GM21528 (cell line): ENCODE data around the gene PARD3B.

Experiments
- ATAC-seq: cut with Tn5 transposase; IDR thresholded peaks from one replicate; pipeline ENCODE4 v1.9.1; 2021; ENCODE audit warnings: mild to moderate bottlenecking, moderate library complexity; ENCODE audit not compliant: unreplicated experiment, low FRiP score

PARD3B gene

DNA sequence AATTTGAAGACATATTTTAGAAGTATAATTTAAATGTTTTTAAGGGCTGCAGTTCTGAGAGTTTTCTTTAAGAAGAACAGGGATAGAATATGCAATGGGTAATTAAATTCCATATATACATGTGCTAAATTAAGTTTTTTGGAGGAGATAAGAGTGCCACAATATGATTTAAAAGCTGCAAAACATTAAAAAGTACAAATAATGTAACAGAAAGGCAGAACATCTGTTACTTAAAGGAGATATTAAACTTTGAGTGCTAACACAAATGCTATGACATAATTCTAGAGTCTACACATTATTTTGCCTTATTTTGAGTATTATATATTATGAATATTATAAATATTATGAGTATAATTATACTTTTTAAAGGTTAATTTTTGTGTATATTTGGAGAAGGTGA lies 102.4 kb downstream of the PARD3B start:
- no peak for ATAC-seq

DNA sequence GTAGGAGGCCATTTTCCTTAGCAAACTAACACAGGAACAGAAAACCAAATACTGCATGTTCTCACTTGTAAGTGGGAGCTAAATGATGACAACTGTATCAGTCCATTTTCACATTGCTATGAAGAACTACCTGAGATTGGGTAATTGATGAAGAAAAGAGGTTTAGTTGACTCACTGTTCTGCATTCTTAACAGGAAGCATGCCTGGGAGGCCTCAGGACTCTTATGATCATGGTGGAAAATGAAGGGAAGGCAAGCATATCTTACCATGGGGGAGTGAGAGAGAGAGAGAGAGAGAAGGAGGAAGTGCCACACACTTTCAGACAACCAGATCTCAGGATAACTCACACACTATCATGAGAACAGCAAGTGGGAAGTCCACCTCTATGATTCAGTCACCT lies 105.3 kb downstream of the PARD3B start:
- no peak for ATAC-seq

DNA sequence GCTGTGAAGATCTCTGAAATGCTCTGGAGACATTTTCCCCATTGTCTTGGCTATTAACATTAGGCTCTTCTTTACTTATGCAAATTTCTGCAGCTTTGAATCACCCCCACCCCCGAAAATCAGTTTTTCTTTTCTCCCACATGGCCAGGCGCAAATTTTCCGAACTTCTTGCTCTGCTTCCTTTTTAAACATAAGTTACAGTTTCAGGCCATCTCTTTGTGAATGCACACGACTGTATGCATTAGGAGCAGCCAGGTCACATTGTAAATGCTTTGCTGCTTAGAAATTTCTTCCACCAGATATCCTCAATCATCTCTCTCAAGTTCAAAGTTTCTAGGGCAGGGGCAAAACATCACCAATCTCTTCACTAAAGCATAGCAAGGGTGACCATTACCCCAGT lies 106.8 kb downstream of the PARD3B start:
- no peak for ATAC-seq

DNA sequence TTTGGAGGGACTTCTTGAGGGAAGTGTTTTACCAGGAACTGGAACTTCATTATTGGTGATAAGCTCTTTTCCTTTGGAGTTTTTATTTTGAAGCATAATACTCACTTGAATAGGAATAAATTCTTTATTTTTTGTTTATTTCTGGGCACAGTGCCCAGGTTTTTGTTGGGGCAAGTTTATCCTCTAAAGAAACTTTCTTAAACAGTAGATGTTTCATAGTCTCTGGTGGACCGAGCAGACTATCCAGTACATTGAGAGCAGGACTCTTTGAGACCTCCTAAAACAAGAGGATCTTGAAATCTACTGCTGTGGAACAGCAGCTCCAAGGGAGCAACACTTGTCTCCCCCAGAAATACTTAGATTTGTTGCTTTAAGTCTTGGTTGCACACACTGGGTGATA lies 109.4 kb downstream of the PARD3B start:
- ATAC-seq: no peak

DNA sequence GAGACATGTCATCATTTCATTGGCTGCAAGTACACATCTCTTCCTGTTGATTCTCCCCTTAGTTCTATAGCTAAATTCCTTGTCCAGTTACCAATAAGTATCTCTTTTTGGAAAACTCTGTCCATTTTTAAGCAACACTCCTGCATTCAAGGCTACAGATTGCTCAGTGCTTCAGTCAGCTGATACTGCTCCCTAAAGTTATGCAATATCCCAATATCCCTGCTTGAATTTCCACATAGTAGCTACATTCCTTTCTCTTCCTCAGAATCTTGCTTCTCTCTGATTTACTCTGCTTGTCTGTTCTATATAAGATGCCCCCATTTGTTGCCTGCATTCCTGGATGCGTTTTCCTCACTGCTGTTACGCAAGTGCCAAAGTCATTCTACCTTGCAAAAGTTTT lies 109.8 kb downstream of the PARD3B start:
- ATAC-seq: no peak

DNA sequence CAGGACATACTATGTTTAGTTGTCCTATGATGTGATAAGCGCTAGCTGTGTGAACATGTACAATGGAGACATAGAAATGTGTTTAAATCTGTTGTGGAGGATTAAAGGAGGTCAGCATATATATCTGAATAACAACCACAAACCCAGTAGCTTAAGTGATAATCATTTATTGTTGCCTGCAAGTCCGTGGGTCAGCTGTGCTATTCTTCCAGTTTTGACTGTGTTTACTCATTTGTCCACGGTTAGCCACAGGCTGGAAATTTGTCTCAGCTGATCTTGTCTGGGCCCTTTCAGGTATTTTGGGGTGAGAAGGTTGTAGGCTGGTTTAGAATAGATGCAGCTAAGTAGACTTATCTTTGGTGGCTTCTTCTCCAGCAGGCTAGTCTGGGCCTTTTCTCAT lies 110.4 kb downstream of the PARD3B start:
- no peak for ATAC-seq

DNA sequence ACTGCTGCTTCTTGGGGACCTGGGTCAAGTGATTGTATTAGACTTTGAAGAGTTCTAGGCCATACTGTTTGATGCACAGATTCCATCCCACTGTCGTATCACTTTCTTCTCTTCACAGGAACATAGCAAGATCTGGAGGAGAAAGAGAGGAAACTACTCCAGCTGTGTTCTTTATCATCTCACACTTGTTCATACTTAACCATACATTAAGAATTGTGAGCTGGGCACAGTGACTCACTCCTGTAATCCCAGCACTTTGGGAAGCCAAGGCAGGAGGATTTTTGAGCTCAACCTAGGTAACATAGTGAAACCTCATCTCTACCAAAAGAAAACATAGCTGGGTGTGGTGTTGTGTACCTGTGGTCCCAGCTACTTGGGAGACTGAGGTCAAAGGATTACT lies 111.7 kb downstream of the PARD3B start:
- ATAC-seq: no peak

DNA sequence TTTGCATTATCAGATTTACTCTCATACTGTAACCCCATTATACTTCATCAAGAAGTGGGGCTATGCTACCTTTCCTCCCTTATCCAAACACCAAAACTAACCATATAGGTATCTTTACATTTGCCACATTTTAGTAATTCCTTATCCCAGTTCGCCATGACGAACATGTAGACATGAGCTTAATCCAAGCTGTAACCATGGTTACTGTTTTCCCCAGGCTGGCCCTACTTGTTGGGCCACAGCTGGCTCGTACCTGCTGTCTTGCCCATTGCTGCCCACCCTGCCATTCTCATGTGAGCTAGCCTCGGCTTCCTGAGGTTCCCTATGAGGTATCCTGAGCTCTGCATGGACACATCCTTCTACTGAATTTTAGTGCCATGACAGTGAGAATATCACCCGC lies 117.7 kb downstream of the PARD3B start:
- no peak for ATAC-seq

DNA sequence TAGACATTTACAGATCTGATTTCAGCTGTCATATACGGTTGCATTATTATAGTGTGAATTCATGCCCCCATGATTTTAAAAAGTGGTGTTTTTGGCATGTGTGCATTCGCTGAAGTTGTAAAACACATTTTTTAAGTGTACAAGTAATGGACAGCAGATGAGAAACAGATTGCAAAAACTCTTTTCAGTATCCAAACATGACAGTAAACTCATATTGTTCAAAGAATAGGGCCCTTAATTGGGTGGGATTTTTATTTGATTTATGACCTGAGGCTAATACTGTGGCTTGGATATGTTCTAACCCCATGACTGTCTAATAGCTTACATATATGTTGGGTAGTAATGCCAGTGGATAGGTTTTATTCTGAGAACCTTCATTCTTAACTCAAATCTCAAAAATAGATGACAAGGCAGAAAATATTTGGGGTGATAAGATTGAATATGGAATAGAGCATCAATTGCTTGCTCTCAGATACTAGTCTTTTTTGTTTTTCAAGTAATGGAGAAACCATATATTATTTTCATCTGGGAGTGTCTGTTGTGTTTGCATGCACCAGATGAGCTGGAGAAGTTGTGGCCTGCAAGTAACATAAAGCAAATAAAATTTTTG lies 118.6 kb downstream of the PARD3B start:
- no peak for ATAC-seq

DNA sequence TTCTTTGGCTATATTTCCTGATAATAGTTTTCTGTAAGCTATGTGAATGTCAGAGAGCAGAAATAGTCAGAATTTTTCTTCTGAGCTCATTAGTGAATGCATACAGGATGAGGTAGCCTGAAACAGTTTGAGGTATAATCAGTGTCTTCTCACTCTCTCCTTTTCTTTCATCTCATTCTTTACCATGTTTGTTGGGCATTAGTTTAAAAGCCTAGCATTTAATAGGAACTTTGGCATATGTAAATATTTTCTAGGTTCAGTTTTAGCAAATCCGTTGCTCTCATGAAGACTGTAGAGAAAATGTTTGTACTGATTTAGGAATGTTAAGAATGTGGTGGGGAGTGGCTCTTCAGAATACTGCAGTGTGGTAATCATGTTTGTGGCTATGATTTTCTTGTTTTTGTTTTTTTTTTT lies 119.4 kb downstream of the PARD3B start:
- no peak for ATAC-seq

DNA sequence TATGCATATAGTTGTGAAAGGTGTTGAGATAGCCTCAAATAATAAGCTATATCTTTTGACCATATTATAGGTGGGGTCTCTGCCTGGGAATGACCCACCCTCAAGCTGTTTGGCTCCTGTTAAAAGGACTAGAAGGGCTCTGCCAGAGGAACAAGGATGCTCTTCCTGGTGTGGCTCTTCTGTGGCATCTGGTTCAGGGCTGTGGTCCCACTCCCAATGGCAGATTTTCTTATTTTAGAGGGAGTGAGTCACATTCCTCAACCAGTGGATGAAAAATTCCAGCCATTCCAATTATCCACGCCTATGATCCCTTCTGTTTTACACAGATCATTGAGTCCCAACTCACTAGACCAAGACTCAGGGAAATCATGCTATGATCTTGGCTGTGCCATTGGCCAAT lies 119.9 kb downstream of the PARD3B start:
- no peak for ATAC-seq

DNA sequence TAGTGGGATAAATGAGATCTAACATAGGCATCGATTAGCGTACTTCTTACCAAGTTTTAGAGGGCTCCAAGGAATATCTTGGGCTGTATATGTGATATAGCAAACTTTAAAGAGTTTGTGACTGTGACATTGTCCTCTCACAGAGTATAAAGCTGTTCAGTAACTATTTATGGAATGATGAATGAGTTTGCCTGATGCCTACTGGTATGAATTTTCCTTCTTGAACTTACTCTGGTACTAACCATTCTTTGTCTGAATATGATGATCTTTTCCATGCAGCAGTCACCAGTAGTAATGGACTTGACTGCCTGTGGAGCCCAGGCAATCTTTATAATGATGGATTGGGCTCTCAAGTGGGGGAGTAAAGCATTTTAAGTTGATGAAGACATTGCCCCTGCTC lies 120.5 kb downstream of the PARD3B start:
- ATAC-seq: no peak

DNA sequence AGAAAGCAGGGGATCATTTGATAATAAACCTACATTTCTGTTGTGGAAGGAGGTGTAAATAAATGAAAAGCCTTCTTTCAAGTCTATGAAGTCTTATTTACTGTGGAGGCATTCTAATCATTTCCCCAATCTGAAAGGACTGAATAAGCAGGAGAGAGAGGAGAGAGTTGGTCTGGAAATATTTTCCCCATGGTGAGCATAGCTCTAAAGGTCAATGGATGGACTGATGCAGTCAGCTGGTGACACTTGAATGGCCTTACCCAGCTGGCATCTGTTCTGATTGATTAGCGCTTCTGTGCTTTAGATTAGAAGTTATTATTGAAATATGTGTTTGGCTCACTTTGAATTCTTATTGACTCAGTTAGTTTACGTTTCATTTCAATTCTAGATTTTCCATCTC lies 122.7 kb downstream of the PARD3B start:
- ATAC-seq: no peak

DNA sequence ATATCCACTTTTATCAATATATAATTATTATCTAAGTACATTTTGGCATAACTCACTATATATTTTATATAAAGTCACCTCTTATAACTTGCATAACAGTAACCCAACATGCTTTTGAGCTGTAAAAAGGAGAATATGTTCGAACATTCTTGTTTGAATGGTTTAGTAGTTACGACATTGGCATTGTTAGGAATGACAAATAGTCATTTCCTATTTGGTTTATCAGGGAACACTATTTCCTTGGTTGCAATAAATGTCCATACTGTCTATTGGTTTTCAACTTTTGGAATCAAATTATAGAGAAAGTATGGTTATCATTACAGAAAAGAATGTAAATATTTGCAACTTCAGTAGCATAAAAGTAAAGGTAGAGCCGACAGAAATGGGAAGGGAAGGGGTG lies 124.1 kb downstream of the PARD3B start:
- no peak for ATAC-seq

DNA sequence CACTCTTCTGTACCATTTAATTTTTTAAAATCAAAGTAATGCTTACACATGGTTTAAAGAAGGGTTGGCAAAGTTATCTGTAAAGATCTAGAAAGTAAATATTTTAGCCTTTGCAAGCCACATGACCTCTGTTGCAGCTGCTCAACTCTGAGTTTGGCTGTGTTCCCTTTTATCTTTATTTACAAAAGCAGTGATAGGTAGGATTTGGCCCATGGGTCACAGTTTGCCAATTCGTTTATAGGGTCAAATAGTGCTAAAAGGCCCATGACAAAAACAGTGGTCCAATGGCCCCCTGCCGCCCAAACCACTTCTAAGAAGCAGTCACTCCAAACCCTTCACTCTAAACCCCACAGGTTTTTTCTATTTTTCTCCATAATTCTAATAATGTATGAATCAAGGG lies 124.8 kb downstream of the PARD3B start:
- no peak for ATAC-seq

DNA sequence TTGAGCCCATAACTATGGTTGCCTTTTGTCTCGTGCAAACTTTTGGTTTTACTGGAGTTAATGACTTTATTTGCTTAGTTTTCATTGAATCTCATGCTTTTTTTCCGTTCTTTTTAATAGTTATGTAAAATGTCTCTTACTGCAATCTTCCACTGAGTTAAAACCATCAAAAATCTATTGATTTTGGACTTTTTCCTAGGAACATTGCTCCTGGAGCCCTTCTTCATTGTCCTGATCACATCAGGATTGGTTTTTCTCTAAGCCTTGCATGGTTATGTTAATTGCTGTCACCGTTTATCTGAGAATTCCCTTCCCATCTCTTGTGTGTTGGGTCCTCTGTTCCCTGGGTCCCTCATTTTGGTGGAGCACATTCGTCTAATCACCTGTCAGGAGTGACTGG lies 125.5 kb downstream of the PARD3B start:
- ATAC-seq: no peak

DNA sequence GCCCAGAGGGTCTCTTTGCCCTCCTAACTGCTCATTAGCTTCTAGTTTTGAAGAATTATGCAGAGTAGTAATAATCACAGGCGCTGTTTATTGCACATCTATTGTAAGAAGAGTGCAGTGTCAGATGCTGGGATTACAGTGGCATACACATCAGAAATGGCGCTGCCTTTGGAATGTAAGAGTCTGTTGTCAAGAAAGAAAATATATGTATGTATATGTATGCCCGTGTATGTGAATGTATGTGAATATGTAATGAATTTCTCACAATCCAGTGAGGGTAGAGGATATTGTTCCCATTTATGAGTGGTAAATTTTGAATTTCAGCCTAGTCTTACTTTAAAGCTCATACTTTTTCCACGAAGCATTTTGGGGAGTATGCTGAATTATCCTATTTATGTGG lies 127.5 kb downstream of the PARD3B start:
- ATAC-seq: no peak

DNA sequence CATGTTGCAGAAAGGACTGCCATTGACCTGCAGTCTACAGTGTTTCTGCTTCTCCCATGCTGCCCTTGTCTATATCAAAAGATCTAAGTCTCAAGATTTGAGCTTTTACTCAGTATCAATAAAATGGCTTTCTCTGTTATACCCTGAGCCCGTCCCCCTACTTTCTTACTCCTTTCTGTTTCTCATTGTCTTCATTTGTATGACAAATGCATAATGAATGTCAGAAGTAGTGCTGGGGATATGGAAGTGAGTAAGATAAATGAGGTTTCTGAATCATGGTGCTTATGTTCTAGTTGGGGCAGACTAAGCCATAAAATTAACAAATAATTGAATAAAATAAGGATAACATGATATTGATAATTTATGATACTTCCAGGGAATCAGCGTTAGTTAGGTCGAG lies 128.6 kb downstream of the PARD3B start:
- ATAC-seq: no peak

DNA sequence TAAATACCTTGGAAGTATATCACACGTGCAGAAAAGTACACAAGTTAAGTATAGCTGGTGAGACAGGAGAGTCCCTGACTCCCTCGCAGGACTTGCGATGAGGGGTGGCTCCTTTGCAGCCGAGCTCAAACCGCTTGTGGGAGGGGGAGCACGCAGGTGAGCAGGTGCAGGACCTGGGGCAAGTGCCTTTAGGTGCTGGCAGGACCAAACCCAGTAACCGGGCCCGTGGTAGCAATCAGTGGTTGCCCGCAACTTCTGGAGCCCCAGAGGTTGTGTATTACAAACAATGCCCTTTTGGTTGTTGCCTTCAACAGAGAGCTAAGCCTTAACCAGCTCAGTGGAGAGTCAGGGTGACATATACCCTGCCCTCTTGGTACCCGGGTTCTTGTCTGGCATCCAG lies 132.8 kb downstream of the PARD3B start:
- ATAC-seq: no peak

DNA sequence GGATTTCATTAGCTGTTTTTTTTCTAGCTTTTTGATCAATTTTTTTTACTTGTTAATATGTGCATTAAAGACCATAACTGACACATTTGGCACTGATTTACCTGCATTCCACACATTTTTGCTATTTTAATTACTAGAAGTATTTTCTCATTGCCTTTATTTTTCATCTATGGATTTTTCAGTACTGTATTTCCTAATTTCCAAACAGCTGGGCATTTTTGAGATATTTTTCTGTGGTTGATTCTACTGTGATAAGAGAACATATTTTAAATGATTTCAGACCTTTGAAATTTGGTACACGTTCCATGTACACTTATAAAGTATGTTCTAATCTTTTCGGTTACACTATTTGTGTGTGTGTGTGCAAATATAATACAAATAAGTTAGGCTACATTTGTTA lies 135.3 kb downstream of the PARD3B start:
- ATAC-seq: no peak

DNA sequence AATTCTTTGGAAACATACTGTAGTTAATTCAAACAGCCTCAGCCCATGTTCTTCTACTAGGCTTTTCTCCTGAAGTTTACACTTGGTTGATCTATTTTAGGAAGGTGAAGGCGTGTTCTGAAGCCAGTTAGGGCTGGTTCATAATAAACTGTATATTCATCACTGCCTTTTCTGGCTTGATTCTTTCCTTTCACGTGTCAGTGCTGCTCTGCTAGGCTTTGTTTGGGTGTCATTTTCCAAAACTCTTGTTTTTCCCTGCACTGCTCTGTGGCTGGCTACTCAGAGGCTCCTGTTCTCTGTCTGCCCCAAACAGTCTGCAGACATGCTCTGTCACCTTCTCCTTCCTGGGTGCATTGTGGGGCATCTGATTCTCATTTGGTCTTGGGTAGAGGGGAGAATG lies 136.1 kb downstream of the PARD3B start:
- ATAC-seq: no peak

DNA sequence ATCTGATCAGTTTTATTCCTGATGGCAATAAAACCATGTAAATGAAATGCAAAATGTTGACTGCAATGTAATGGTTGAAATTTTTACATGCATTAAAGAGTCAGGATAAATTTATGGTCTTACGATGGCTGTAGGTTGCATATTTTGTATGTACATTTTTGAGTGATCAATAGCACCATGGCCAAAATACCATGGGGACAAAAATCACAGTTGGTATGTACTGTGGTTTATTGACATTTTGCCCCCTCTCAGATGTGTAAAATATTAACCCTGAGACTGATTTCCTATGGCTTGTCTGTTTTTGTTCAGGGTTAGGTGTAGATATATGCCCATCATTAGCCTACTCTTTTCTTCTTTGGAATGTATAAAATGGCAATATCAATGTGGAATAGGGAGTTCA lies 138.1 kb downstream of the PARD3B start:
- ATAC-seq: no peak

DNA sequence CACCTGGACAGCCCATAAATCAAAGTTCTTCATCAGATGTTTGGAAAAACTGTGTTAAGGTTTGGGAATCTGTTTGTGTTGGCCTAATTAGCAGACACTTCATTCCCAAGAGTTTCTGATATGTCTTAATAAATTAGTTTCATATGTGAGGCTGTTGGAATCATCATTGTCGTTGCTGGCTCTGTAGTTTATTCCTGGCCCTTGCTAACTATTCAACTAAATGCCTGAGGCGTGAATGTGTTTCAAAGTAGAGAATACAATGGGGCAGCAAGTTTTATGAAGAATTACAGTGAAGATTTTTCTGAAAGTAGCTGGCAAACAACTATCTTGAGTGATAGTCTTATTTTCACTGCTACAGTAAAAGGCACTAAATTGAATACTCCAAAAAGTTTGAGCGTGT lies 141.1 kb downstream of the PARD3B start:
- no peak for ATAC-seq
